HT-29 (cell line): ENCODE results near the gene TBC1D22A. TPM values are rescaled to one million over a fixed set of nuclear protein-coding genes. Genes with fewer than 3 reads are reported as not detected.

Source experiments
- DNase-seq: peaks from one replicate; pipeline ENCODE4 v3.0.0-alpha.2; 2015; ENCODE audit warnings: low spot score
- total RNA-seq: library from RNA; depleted of rRNA; stranded (reverse); fragments of >200 nt; shearing (Covaris generic); gene quantifications from 2 replicates; pipeline ENCODE4 v1.2.3, GENCODE V29; 2014

The TBC1D22A gene
- total RNA-seq, 1 experiment from 2014 or later = 23.9 TPM

DNA sequence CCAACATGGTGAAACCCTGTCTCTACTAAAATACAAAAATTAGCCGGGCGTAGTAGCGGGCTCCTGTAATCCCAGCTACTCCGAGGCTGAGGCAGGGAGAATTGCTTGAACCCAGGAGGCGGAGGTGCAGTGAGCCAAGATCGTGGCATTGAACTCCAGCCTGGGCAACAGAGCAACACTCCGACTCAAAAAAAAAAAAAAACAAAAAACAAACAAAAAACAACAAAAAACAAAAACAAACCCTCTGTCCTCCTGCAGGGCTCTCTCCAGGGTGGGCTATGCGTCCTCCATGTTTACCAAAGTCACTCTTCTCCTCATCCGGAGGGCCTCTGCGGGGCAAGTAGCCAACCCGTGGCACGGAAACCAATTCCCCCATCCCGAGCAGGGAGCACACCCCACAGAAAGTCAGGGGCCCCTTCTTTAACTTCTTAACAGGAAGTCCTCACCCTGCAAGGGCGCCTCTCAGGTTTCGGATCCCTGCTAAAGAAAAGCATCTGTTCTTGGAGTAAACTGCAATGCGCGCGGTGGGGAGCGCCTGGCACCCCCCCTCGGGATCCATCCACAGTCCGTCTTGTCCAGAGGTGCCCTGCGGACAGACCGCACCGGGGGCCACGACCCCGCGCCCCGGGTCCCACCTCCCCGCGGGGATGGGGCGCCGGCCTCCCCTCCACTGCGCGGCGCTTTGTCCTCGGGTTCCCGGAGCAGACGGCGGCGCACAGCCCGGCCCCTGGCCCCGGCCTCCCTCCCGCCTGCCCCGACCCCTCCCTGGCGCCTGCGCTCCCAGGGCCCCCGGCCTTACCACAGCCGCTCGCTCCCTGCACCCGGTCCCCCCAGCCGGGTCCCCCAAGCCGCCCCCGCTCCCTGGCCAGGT, 25.1 kb upstream of the TBC1D22A start:
- DNase-seq = peak; percentile 6

DNA sequence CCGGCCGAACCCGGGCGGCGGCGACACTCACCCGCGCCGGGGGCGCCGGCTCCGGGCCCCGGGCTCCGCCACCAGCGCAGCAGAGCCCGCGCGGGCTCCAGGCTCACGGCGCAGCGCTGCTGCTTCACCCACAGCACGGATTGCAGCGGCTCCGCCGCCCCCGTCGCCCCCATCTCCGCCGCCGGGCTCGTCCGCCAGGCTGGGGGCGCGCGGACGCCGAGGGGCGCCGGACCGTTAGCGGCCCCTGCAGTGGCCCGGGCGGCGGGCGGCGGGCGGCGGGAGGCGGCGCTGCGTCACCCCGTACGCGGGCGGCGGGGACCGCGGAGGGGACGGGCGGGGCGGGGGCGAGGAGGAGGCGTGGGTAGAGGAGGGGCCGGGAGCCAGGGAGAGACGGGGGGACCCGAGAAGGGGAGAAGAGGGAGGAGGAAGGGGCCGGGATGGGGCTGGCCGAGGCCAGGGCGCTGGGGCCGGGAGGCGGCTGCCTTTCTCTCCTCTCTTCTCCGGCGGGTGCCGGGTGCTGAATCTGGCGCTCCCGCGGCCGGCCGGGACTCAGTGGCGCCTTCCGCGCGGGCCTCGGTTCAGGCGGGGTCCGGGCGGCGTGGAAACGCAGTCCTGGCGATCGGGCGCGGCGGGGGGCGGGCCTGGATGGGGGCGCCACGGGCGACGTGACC, 24.3 kb upstream of the TBC1D22A start, which contains the start of gene CERK:
TSS of gene CERK (minus strand) at position 277 of the 671 bp plus-strand sequence. CDS start at position 173, 104 bp downstream.
- peak; percentile 33 for DNase-seq

DNA sequence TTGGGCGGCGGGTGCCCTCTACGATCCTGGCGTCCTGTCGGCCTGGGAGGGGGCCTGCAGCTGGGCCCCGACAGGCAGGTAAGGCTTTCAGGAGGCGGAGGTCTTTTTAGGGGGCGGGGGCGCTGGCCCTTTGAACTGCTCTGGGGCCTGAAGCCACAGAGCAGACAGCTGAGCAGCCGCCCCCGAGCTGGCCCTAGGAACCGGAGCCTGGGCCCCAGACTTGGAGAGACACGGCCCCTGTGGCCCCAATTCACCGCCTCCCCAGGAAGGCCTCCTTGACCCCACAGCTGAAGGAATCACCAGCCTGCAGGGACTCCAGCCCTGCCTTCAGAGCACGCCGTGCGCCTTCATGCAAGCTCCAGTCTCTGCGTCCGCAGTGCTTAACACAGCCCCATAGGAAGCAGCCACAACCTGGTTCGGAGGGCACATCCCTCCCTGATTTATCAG, 23.8 kb upstream of the TBC1D22A start:
- no peak for DNase-seq

GRCh38 chr22:46739094-46739870, 23.2 kb upstream of the TBC1D22A start:
- DNase-seq = peak; percentile 70

DNA sequence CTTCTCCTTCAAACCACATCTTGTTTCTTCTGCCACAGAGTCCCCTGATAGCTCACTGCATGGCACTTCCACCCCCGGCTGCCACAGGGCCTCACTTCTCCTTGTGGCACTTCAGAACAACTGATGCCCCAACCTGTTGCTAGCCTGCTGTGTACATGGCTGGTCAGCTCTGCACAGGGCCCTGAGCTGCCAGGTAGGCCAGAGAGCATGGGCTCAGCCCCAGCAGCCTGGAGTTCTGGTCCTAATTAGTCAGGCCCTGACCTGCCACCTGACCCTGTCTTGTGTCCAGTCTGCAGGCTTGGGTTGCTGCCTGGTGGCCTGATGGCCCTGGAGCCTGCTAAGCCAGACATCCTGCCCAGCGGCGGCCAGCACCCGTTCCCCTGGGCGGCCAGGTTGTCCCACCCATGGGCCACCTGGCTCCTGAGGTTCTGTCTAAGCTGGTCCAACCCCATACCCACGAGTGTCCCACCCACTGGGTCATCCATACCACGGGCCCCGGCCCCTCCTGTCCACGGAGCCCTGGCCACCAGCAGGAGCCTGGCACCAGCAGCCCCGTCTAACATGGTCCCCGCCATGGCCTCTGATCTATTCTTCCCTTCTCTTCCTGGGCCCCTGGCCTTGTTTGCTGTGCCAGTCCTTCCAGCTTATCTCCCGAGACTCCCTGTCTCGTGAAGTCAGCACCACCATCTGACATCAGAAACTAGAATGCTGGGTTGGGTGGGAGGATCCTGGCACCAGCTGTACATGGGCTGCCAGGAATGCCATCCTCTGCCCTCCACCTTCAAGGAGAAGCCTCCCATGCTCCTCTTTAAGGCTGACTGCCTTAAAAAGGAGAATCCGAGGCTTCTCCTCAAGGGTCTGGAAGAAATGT, 21.3 kb upstream of the TBC1D22A start:
- no peak for DNase-seq

DNA sequence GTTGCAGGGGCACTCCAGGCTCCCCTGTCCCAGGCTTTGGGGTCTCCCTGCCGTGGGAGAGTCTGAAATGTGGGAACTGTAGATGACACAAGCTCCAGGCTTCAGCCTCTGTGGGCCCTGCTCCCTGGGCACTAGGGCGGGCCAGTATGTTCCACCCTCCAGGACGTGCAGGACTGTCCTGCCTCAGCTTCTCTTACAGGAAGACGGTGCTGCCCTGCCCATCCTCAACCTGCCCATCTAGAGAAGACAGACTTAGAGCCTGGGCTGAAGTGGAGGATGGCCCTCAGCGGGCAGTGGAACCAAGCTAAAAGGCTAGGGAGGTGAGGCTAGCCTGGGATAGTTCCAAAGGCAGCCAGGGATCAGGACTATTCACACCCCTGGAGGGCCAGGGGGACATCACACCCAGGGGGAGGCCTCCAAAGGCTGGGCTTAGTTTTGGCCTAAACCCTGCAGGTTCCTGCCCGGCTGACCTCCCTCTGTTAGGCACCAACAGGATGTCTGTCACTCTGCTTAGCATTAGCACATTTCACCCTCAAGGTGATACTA, 20.4 kb upstream of the TBC1D22A start:
- no peak for DNase-seq

DNA sequence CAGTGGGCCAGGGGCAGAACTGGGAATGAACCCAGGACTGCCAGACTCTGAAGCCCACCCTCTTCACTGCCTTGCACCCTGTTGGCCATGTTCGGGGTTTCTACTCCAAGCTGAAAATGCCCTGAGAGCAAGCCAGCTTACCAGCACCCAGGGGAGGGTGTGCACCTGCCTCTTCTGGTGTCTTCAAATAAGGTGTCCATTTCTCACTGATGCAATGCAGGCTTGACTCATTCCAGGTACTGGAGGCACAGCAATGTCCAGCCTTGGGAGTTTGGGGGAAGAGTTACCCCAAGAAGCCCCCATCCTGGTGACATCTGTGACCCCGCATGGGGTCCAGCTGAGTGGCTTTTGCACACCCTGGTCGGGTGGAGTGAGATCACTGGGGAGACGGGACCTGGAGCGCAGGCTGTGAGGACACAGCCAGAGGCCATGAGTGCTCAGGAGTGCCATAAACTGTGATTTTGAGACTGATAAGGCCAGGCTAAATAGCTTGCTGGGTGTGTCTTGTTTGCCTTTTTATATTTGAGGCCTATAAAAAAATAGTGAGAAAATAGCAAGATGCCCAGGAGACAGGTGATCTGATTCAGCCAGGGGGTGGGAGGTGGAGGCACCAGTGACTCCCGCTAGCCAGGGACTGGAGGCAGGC, 19.8 kb upstream of the TBC1D22A start:
- peak; percentile 52 for DNase-seq

- no peak for DNase-seq
Measured at GRCh38 chr22:46744581-46744980, 17.9 kb upstream of the TBC1D22A start.

DNA sequence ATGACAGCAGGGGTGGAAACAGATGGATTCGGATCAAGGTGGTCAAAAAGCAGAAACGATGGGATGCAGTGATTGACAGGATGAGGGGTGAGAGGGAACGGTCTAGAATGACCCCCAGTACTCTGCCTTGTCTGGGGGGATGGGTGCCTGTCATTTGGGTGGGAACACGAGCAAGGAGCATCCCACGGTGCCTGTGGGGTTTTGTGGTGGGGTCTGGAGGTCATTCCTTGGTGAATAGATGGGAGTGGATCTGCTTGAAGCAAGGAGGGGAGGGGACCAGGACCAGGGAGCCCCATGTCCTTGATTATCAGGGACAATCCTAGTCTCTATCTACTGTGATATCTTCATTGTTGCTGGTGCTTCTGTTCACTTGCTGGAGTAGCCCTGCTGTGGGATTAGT, 16.3 kb upstream of the TBC1D22A start:
- no peak for DNase-seq

DNA sequence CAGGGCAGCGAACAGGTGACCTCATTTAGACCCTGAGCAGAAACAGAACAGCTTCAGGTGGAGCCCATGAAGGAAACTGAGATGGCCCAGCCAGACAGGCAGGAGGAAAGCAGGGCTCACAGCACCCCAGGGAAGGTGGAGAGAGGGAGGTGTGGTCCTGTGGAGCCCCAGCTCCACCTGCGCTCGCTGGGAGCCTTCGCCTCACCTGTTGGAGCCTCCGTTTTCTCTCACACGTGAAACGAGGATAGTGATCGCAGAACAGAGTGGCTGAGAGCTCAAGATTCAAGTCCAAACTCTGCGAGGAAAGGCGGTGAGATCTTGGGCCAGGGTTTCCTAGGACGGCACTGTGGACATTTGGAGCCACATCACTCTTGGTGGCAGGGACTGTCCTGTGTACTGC, 15.8 kb upstream of the TBC1D22A start:
- DNase-seq = no peak

DNA sequence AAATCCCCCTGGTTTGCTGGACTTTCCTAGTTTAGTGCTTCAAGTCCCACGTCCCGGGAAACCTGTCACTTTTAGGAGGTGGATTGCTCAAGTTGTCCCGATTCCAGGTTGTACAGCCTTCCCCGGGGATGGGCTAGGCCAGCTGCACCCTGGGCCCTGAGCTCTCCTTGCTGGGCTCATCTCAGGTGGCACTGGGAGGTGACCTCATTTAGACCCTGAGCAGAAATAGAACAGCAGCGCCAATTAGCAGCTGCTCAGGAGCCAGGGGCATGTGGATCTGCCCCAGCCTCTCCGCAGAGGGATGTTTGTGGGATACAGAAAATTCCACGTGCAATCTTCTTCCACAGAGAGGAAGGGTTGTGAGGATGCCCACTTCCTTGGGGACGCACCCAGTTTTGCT, 14.8 kb upstream of the TBC1D22A start:
- DNase-seq = no peak

GRCh38 chr22:46748206-46748907, 14.1 kb upstream of the TBC1D22A start:
- DNase-seq = no peak

GRCh38 chr22:46748908-46749675, 13.4 kb upstream of the TBC1D22A start:
- DNase-seq = peak; percentile 15

DNA sequence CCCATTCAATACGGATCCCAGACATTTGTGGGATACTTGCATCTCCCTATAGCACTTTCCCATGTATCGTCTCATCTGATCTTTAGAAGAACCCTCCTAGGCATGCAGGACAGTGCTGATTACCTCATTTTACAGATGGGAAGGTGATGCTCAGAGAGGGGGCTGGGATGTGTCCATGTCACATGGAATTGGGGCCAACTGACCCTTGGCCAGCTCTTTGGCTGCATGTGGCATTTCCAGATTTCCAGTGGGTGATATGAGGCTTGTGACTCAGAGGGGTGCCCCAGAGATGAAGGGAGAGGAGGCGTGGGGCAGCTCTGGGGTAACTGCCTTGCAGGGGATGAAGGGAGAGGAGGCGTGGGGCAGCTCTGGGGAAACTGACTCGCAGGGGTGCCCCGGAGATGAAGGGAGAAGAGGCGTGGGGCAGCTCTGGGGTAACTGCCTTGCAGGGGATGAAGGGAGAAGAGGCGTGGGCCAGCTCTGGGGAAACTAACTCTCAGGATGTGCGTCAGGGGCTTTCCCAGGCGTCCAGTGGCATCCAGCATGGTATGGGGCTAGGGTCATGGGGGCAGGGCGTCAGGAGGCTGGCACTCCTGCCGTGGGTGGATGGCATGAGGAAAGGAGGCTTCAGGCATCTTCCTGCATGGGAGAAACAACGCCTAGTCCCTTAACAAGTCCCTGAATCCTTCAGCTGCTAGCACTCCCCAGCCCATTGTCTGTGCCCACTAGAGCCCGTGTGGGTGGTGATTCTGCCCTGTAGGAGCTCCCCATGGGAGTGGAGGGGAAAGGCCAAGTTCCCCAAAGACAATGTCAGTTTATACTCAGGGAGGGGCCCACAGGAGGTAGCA, 12.5 kb upstream of the TBC1D22A start:
- no peak for DNase-seq

DNA sequence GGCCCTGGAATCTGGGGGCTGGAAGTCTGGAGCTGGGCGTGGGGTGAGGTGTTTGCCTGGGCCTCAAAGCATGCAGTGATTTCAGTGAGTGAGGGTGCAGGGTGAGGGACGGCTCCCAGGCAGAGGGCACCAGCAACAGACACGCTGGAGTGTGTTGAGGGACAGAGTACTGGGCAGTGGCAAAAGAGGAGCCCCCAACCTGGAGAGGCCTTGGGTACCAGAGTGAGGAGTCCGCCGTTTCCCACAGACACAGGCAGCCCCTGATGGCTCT, 12.0 kb upstream of the TBC1D22A start:
- DNase-seq = no peak

DNA sequence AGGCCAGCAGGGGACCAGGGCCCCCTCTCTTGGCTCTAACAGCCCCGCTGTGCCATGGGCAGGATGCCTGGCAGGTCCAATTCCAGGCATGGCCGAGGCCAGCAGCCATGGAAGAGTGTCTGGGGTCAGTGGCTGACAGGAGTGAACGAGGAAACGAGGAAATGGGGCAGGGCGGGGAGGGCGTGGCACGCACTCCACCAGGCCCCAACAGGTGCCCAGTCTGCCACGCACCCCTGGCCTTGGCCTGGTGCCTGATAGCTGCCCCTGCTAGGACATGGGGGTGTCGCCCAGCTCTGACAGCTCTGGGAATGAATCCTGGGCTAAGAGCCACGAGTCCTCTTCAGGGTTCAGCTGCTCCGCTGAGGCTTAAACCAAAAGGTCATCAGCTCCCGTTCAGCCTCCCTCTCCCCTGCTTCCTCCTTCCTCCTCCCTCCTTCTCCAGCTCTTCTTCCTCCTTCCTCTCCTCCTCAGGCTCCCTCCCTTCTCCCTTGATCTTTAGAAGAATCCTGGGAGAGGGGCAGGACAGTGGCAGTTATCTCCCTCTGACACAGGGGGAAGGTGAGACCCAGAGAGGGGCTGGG, 11.5 kb upstream of the TBC1D22A start:
- DNase-seq = peak; percentile 5

GRCh38 chr22:46752286-46752987, 10.0 kb upstream of the TBC1D22A start:
- DNase-seq = no peak
